Neural crest cell (in vitro differentiated cells): Measurements from ENCODE around the gene BRPF1. TPM values are rescaled to one million over a fixed set of nuclear protein-coding genes. Genes with fewer than 3 reads are reported as not detected.
"Not testable (repeated sequence)": the region's sequence is repeated elsewhere in the genome, so short reads cannot be mapped to it uniquely, and the experiment has no call there.

Experiments used
- DNase-seq: peaks from one replicate; pipeline ENCODE4 v3.0.0; 2021; ENCODE audit warnings: low read depth, mixed read lengths, low spot score
- H3K27ac Mint-ChIP-seq: one replicate; pipeline ENCODE4 v1.8.0; 2021; ENCODE audit warnings: mild to moderate bottlenecking, mixed read lengths; ENCODE audit not compliant: unreplicated experiment
- H3K27me3 Mint-ChIP-seq: 2 replicates; pipeline ENCODE4 v1.8.0; 2021; ENCODE audit warnings: low read depth, mild to moderate bottlenecking, mixed read lengths
- H3K36me3 Mint-ChIP-seq: 2 replicates; pipeline ENCODE4 v1.8.0; 2021; ENCODE audit warnings: low read depth, mild to moderate bottlenecking, mixed read lengths
- H3K4me1 Mint-ChIP-seq: 2 replicates; pipeline ENCODE4 v1.8.0; 2021; ENCODE audit warnings: mixed read lengths
- H3K4me3 Mint-ChIP-seq: one replicate; pipeline ENCODE4 v1.8.0; 2021; ENCODE audit warnings: mild to moderate bottlenecking, mixed read lengths
- H3K9me3 Mint-ChIP-seq: 2 replicates; pipeline ENCODE4 v1.8.0; 2021; ENCODE audit warnings: mixed read lengths
- CTCF ChIP-seq: fragments of 200-600 bp; sonication (generic); conservative IDR thresholded peaks from 2 replicates; pipeline ENCODE4 v1.5.0; 2021; ENCODE audit warnings: antibody characterized with exemption, mild to moderate bottlenecking
- total RNA-seq: library from RNA; stranded (reverse); gene quantifications from 2 replicates; pipeline ENCODE4 v1.2.1, GENCODE V29; 2021

The BRPF1 gene
- total RNA-seq, 1 donor from 2014 or later = 39.2 TPM

GRCh38 chr3:9769426-9770275 lies 38.1 kb downstream of the BRPF1 start, which contains the start of gene CAMK1:
CAMK1 (minus strand) TSS chr3:9769947; CDS start chr3:9767749, 2,198 bp downstream.
- H3K4me3 Mint-ChIP-seq = peak within 1 kb of the TSS; percentile 84
- peaks cover 29% of the 10 kb centered on the region for H3K4me1 Mint-ChIP-seq
- H3K27ac Mint-ChIP-seq = peak within 1 kb of the TSS; percentile 53
- no peaks in the 10 kb centered on the region for H3K27me3 Mint-ChIP-seq
- no peaks in the 10 kb centered on the region for H3K36me3 Mint-ChIP-seq
- DNase-seq = peak; percentile 64
- no peak for TF ChIP-seq CTCF
- H3K9me3 Mint-ChIP-seq = no peaks in the 10 kb centered on the region

- DNase-seq = no peak
- no peaks in the 10 kb centered on the region for H3K9me3 Mint-ChIP-seq
- peaks cover 29% of the 10 kb centered on the region for H3K4me1 Mint-ChIP-seq
- peak overlapping the region; percentile 79 for H3K4me3 Mint-ChIP-seq
- no peak for TF ChIP-seq CTCF
- no peaks in the 10 kb centered on the region for H3K36me3 Mint-ChIP-seq
- H3K27me3 Mint-ChIP-seq = no peaks in the 10 kb centered on the region
- H3K27ac Mint-ChIP-seq = no peak overlapping the region
Measured at GRCh38 chr3:9770276-9770812, 38.8 kb downstream of the BRPF1 start.

GRCh38 chr3:9771007-9771406 lies 39.5 kb downstream of the BRPF1 start:
- peaks cover 29% of the 10 kb centered on the region for H3K4me1 Mint-ChIP-seq
- H3K27me3 Mint-ChIP-seq, H3K36me3 Mint-ChIP-seq, H3K27ac Mint-ChIP-seq, DNase-seq, H3K9me3 Mint-ChIP-seq: not testable (repeated sequence)
- peak overlapping the region; percentile 79 for H3K4me3 Mint-ChIP-seq

GRCh38 chr3:9776896-9777693 lies 45.6 kb downstream of the BRPF1 start:
- no peak overlapping the region for H3K4me3 Mint-ChIP-seq
- no peak for TF ChIP-seq CTCF
- no peak overlapping the region for H3K27ac Mint-ChIP-seq
- no peak for DNase-seq
- no peaks in the 10 kb centered on the region for H3K36me3 Mint-ChIP-seq
- H3K4me1 Mint-ChIP-seq = no peaks in the 10 kb centered on the region
- no peaks in the 10 kb centered on the region for H3K27me3 Mint-ChIP-seq
- H3K9me3 Mint-ChIP-seq = no peaks in the 10 kb centered on the region

- H3K4me1 Mint-ChIP-seq = no peaks in the 10 kb centered on the region
- H3K4me3 Mint-ChIP-seq = no peak overlapping the region
- H3K27ac Mint-ChIP-seq = no peak overlapping the region
- no peak for TF ChIP-seq CTCF
- H3K27me3 Mint-ChIP-seq = no peaks in the 10 kb centered on the region
- no peaks in the 10 kb centered on the region for H3K36me3 Mint-ChIP-seq
- no peak for DNase-seq
- no peaks in the 10 kb centered on the region for H3K9me3 Mint-ChIP-seq
Measured at GRCh38 chr3:9777694-9778021, 46.1 kb downstream of the BRPF1 start.
